HCT116 (cell line): ENCODE measurements around the gene FBXL4. TPM values are rescaled to one million over a fixed set of nuclear protein-coding genes. Genes with fewer than 3 reads are reported as not detected.

Experiments used
- ATAC-seq: fragments of 200-7000 bp; cut with Tn5 transposase; 2 replicates; pipeline ENCODE4 v1.9.1; 2020; ENCODE audit warnings: mild to moderate bottlenecking, moderate library complexity
- BruUV-seq: library from RNA; stranded (reverse); fragments of 400-500 nt; replicated peaks from 2 replicates; lab custom pipeline; 2021; lab: Mats Ljungman, UMichigan
- CTCF ChIA-PET: fragments of 300-600 bp; sonication (Branson Sonifier 250); formaldehyde crosslinking; loops from one replicate; lab custom pipeline; 2021; ENCODE audit warnings: antibody characterized with exemption; lab: Charles Lee
- POLR2A ChIA-PET: fragments of 300-600, 350-600 bp; sonication (Branson Sonifier 250); formaldehyde crosslinking; loops from one replicate; lab custom pipeline; 2021; ENCODE audit warnings: antibody characterized with exemption; lab: Charles Lee
- RAD21 ChIA-PET, 2 experiments: fragments of 300-600 bp; sonication (Branson Sonifier 250); formaldehyde crosslinking; loops; one replicate each; lab custom pipeline; 2023; ENCODE audit warnings: low total read pairs in 2 of 2; ENCODE audit not compliant: uncharacterized antibody in 2 of 2, unreplicated experiment in 2 of 2, low non-redundant PET in 1 of 2; lab: Charles Lee
- DNase-seq: peaks from one replicate; pipeline ENCODE4 v3.0.0-alpha.2; 2010; ENCODE audit warnings: low read depth, low spot score
- H2AFZ ChIP-seq: fragments of 200-600 bp; shearing (Covaris generic), sonication (generic); 2 replicates; pipeline ENCODE4 v1.6.1; 2017; ENCODE audit warnings: low read depth, mixed run types, mixed read lengths, antibody characterized with exemption, low read length; ENCODE audit not compliant: poor library complexity, severe bottlenecking
- H3K27ac ChIP-seq: 2 replicates; pipeline ENCODE4 v1.5.1; 2012; ENCODE audit warnings: low read depth, low read length
- H3K27me3 ChIP-seq: fragments of 200-600 bp; sonication (generic); 2 replicates; pipeline ENCODE4 v1.6.1; 2016; ENCODE audit warnings: mixed run types, low read length, mixed read lengths; ENCODE audit not compliant: insufficient read depth
- H3K36me3 ChIP-seq, 2 experiments: fragments of 200-500 bp in 1 of 2; fragments of 200-600 bp in 1 of 2; sonication (Bioruptor generic) in 1 of 2; sonication (generic) in 1 of 2; 2 replicates each; pipeline versions ENCODE4 v1.5.1 to v1.6.1; 2014 to 2016; ENCODE audit warnings: low read length in 2 of 2, inconsistent platforms in 1 of 2, mixed read lengths in 1 of 2, mixed run types in 1 of 2; ENCODE audit not compliant: insufficient read depth in 2 of 2, control insufficient read depth in 1 of 2
- H3K4me1 ChIP-seq, 2 experiments: fragments of 200-600 bp in 1 of 2; sonication (generic) in 1 of 2; 2 replicates each; pipeline versions ENCODE4 v1.5.1 to v1.6.1; 2012 to 2017; ENCODE audit warnings: low read length in 2 of 2, inconsistent platforms in 1 of 2, mild to moderate bottlenecking in 1 of 2, mixed read lengths in 1 of 2, mixed run types in 1 of 2, moderate library complexity in 1 of 2; ENCODE audit not compliant: insufficient read depth in 2 of 2, control insufficient read depth in 1 of 2
- H3K4me2 ChIP-seq: fragments of 200-600 bp; sonication (generic); 2 replicates; pipeline ENCODE4 v1.6.1; 2017; ENCODE audit warnings: mixed run types, low read length, mixed read lengths
- H3K4me3 ChIP-seq, 2 experiments: fragments of 200-600 bp in 1 of 2; sonication (generic) in 1 of 2; replicated peaks in 1 of 2; 2 replicates each; pipeline ENCODE4 v1.5.1; 2011 to 2016; ENCODE audit warnings: low read length in 2 of 2, control low read depth in 1 of 2, low read depth in 1 of 2, mild to moderate bottlenecking in 1 of 2, mixed read lengths in 1 of 2, mixed run types in 1 of 2
- H3K79me2 ChIP-seq: fragments of 200-600 bp; sonication (generic); 2 replicates; pipeline ENCODE4 v1.6.1; 2017; ENCODE audit warnings: mild to moderate bottlenecking, mixed run types, low read length, moderate library complexity, mixed read lengths; ENCODE audit not compliant: insufficient read depth
- H3K9ac ChIP-seq: fragments of 200-600 bp; sonication (generic); 2 replicates; pipeline ENCODE4 v1.6.1; 2016; ENCODE audit warnings: low read length, mixed read lengths
- H3K9me2 ChIP-seq: fragments of 200-600 bp; sonication (generic), shearing (Covaris generic); 2 replicates; pipeline ENCODE4 v1.6.1; 2017; ENCODE audit warnings: mixed run types, mild to moderate bottlenecking, moderate library complexity; ENCODE audit not compliant: insufficient read depth
- H3K9me3 ChIP-seq, 2 experiments: fragments of 200-500 bp in 1 of 2; fragments of 200-600 bp in 1 of 2; sonication (Bioruptor generic) in 1 of 2; sonication (generic) in 1 of 2; 2 replicates each; pipeline ENCODE4 v1.6.1; 2014 to 2017; ENCODE audit warnings: low read length in 2 of 2, mixed read lengths in 2 of 2, inconsistent platforms in 1 of 2, low read depth in 1 of 2, mild to moderate bottlenecking in 1 of 2, mixed run types in 1 of 2, moderate library complexity in 1 of 2; ENCODE audit not compliant: control insufficient read depth in 1 of 2, insufficient read depth in 1 of 2
- H4K20me1 ChIP-seq: fragments of 200-600 bp; sonication (generic), shearing (Covaris generic); 2 replicates; pipeline ENCODE4 v1.6.1; 2017; ENCODE audit warnings: mixed run types, mild to moderate bottlenecking, moderate library complexity; ENCODE audit not compliant: insufficient read depth
- CBX3 ChIP-seq: IDR thresholded peaks from 2 replicates; pipeline ENCODE4 v1.6.1; 2012; ENCODE audit warnings: low read depth
- CEBPB ChIP-seq: IDR thresholded peaks from 2 replicates; pipeline ENCODE4 v1.6.1; 2012; ENCODE audit warnings: low read depth
- ELF1 ChIP-seq: IDR thresholded peaks from 2 replicates; pipeline ENCODE4 v1.6.1; 2012; ENCODE audit warnings: low read depth, borderline replicate concordance
- EZH2 ChIP-seq: fragments of 200-600 bp; sonication (generic); IDR thresholded peaks from 2 replicates; pipeline ENCODE4 v1.6.1; 2017; ENCODE audit warnings: antibody characterized with exemption, mixed run types
- JUND ChIP-seq: IDR thresholded peaks from 2 replicates; pipeline ENCODE4 v1.6.1; 2012
- REST ChIP-seq: IDR thresholded peaks from 2 replicates; pipeline ENCODE4 v1.6.1; 2012; ENCODE audit warnings: low read depth
- SP1 ChIP-seq: IDR thresholded peaks from 2 replicates; pipeline ENCODE4 v1.6.1; 2012; ENCODE audit warnings: low read depth
- TCF7L2 ChIP-seq: IDR thresholded peaks from 2 replicates; pipeline ENCODE4 v1.7.0; 2011; ENCODE audit warnings: borderline replicate concordance, inconsistent platforms; ENCODE audit not compliant: insufficient read depth, insufficient read length; ENCODE audit errors: extremely low read depth
- YY1 ChIP-seq: IDR thresholded peaks from 2 replicates; pipeline ENCODE4 v1.6.1; 2011; ENCODE audit warnings: low read length, low read depth, moderate library complexity, mild to moderate bottlenecking; ENCODE audit not compliant: insufficient replicate concordance; ENCODE audit errors: extremely low read depth
- intact Hi-C: fragments of 100-400 bp; cut with micrococcal nuclease; formaldehyde crosslinking; loops from 2 replicates; pipeline ENCODE4 v1.10.0; 2022
- total RNA-seq: library from RNA; stranded (reverse); gene quantifications from one replicate; pipeline ENCODE4 v1.2.1, GENCODE V29; 2021; ENCODE audit not compliant: unreplicated experiment
- TF ChIP-seq, protein P1 (sequence below): IDR thresholded peaks from 2 replicates; pipeline ENCODE4 v1.6.1; 2012

FBXL4 gene
- total RNA-seq, 1 experiment from 2014 or later = 15.7 TPM

- Histone ChIP-seq H3K9ac (no peak overlapping the region), H2AFZ (no peak overlapping the region)
- POLR2A ChIA-PET = no interaction called here
- RAD21 ChIA-PET = no interaction called here
- ATAC-seq = no peak
- TF ChIP-seq EZH2 (0 out of 2 replicates have a peak, but pooled peaks have one; percentile 81), REST (no peak)
- TF ChIP-seq, protein P1, sequence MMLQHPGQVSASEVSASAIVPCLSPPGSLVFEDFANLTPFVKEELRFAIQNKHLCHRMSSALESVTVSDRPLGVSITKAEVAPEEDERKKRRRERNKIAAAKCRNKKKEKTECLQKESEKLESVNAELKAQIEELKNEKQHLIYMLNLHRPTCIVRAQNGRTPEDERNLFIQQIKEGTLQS = no peak
- TF ChIP-seq, all 23 proteins: peak for 1
- no peaks in the 10 kb centered on the region for H3K9me2 ChIP-seq
- no peak overlapping the region for H3K4me3 ChIP-seq
- no TSS peak for BruUV-seq
- intact Hi-C loops = no loop called here
- no peaks in the 10 kb centered on the region for H3K9me3 ChIP-seq
- no peak overlapping the region for H3K4me2 ChIP-seq
- CTCF ChIA-PET = no interaction called here
- H4K20me1 ChIP-seq = no peaks in the 10 kb centered on the region
- no peaks in the 10 kb centered on the region for H3K36me3 ChIP-seq
- no peak for DNase-seq
- H3K4me1 ChIP-seq = no peaks in the 10 kb centered on the region
- H3K79me2 ChIP-seq = no peaks in the 10 kb centered on the region
- H3K27me3 ChIP-seq = peaks cover 70% of the 10 kb centered on the region
- H3K27ac ChIP-seq = no peak overlapping the region
Observed at GRCh38 chr6:98995116-98995515, 47.4 kb upstream of the FBXL4 start.

- DNase-seq = no peak
- Histone ChIP-seq H3K27ac (no peak overlapping the region), H3K4me1 (no peaks in the 10 kb centered on the region), H3K9ac (no peak overlapping the region), H2AFZ (no peak overlapping the region), H3K27me3 (peaks cover 77% of the 10 kb centered on the region), H4K20me1 (no peaks in the 10 kb centered on the region), H3K9me3 (no peaks in the 10 kb centered on the region), H3K79me2 (no peaks in the 10 kb centered on the region), H3K36me3 (no peaks in the 10 kb centered on the region), H3K4me3 (no peak overlapping the region), H3K4me2 (no peak overlapping the region), H3K9me2 (no peaks in the 10 kb centered on the region)
- CTCF ChIA-PET = no interaction called here
- TF ChIP-seq ELF1 (no peak), SP1 (no peak), YY1 (no peak), JUND (no peak), TCF7L2 (no peak), CBX3 (no peak), CEBPB (no peak)
- no TSS peak for BruUV-seq
- RAD21 ChIA-PET = no interaction called here
- intact Hi-C loops = no loop called here
- no peak for ATAC-seq
- POLR2A ChIA-PET = no interaction called here
Observed at GRCh38 chr6:98992535-98992934, 44.8 kb upstream of the FBXL4 start.
